Measurements from ENCODE around the gene OSBPL3.
A peak's percentile ranks its signal among the peaks of the same experiment; 100 is the strongest.

The OSBPL3 gene

DNA sequence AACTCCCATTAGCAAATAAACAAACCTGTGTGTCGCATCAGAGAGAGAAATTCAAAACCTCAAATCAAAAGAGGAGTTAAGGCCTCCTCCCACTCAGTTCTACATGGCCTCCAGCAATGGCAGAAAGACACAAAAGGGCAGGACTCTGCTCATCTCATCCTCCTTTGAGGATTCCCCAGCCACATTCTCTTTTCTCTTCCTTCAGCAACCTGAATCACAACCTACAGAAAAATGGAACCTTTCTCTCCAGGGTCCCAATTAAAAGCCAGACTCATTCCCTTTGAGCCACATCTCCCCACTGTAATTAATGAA is 7.9 kb downstream of the OSBPL3 start:
- Mint-ChIP-seq H3K9me3 (no peaks in the 10 kb centered on the region), H3K27ac (peak overlapping the region; percentile 33)

DNA sequence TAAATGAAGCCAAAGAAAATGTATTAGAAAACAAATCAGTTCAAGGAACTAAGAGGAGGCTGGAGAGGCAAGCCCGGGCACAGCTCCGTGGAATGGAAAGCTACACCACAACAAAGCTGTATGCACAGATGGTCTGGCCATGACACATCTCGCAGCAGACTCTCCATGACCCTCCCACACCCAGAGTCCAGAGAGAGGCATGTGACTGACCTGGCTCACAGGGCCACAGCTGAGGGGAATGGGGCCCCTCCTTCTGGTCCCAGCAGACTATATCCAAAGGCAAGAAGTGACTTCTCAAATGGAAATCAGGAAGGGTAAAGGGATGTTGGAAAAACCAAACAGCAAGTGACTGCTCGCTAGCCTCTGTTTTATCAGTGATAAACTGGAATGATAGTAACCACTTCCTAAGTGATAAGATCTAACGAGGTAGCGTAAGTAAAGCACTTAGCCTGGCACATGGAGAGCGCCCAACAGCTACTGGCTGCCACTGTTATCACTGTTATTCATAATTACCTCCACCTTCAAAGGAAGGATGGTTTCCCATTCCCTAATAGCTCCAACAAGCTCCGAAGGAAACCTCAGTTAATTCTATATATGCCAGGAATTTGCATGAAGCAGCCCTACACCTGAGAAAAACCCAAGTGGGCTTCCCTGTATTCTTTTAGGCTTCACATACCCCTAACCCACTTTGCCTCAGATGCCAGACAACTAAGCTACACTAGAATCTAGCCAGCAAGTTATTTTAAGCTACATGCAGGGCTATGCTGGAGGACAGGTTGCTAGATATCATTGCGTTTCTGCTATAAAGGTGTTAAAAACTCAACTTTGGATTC is 8.4 kb downstream of the OSBPL3 start:
- Mint-ChIP-seq H3K4me3 (peak overlapping the region; percentile 38), H3K27me3 (no peaks in the 10 kb centered on the region), H3K4me1 (ENCODE audit: low read depth) (peaks cover 87% of the 10 kb centered on the region)

More for the DNA sequence above, 7.9 kb downstream of the OSBPL3 start:
- Mint-ChIP-seq H3K4me3 (no peak overlapping the region), H3K27me3 (no peaks in the 10 kb centered on the region), H3K36me3 (ENCODE audit: low read depth) (peaks cover 27% of the 10 kb centered on the region), H3K4me1 (ENCODE audit: low read depth) (peaks cover 87% of the 10 kb centered on the region)

DNA sequence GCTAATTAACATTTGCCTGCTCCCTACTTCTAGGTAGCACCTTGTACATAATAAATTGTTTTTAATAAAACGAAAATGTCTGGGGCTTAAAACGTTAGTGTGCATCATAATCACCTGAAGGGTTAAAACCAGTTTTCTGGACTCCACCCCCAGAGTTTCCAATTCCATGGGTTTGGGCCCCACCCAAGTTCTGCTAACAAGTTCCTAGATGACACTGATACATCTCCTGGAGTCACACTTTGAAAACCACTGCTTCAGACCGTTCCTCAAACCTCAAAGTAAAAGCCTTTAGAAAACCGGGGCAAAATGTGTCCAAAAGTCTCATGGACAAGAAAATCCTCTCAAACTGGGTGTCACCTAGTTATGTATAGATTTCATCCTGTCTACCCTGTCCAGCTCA is 9.3 kb downstream of the OSBPL3 start:
- Mint-ChIP-seq H3K36me3 (ENCODE audit: low read depth) (peaks cover 17% of the 10 kb centered on the region), H3K27me3 (no peaks in the 10 kb centered on the region), H3K9me3 (no peaks in the 10 kb centered on the region), H3K4me3 (no peak overlapping the region), H3K4me1 (ENCODE audit: low read depth) (peaks cover 87% of the 10 kb centered on the region), H3K27ac (no peak overlapping the region)

More for the DNA sequence above, 8.4 kb downstream of the OSBPL3 start:
- Mint-ChIP-seq H3K9me3 (no peaks in the 10 kb centered on the region), H3K36me3 (ENCODE audit: low read depth) (peaks cover 23% of the 10 kb centered on the region), H3K27ac (peak overlapping the region; percentile 13)

DNA sequence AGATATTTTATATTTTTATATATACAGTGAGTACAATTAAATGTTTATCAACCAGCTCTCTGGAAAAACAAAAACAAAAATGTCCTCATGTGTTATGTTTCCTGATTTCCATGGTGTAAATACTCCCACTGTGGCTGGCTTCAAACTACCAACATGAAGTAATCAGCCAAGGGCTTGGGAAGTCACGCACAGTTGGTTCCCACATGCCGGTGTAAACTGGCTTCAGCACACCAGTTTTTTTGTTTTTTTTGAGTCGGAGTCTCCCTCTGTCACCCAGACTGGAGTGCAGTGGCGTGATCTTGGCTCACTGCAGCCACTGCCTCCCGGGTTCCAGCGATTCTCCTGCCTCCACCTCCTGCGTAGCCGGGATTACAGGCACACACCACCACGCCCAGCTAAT is 11.8 kb downstream of the OSBPL3 start:
- Mint-ChIP-seq H3K27ac (no peak overlapping the region), H3K27me3 (no peaks in the 10 kb centered on the region), H3K9me3 (no peaks in the 10 kb centered on the region), H3K4me1 (ENCODE audit: low read depth) (peaks cover 95% of the 10 kb centered on the region), H3K36me3 (ENCODE audit: low read depth) (peaks cover 16% of the 10 kb centered on the region), H3K4me3 (no peak overlapping the region)

DNA sequence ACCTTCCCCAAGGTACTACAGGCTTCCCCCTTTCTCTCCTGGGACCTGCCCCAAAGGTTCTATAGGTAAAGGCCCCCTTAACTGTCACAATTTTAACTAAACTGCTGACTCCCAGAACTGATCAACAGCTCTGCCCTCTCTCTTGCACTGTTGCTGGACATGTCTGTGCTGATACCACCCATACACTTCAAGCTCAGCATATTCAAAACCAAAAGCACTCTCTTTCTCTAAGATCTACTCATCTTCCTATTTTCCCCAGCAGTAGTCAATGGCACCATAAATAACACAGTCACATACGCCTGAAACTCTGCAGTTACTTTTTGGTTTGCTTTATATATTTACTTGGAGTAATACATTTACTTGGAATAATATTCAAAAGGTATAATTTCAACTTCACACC is 12.3 kb downstream of the OSBPL3 start:
- Mint-ChIP-seq H3K9me3 (no peaks in the 10 kb centered on the region), H3K27ac (peak overlapping the region; percentile 33), H3K36me3 (ENCODE audit: low read depth) (peaks cover 16% of the 10 kb centered on the region), H3K4me3 (peak overlapping the region; percentile 4), H3K27me3 (no peaks in the 10 kb centered on the region), H3K4me1 (ENCODE audit: low read depth) (peaks cover 96% of the 10 kb centered on the region)

DNA sequence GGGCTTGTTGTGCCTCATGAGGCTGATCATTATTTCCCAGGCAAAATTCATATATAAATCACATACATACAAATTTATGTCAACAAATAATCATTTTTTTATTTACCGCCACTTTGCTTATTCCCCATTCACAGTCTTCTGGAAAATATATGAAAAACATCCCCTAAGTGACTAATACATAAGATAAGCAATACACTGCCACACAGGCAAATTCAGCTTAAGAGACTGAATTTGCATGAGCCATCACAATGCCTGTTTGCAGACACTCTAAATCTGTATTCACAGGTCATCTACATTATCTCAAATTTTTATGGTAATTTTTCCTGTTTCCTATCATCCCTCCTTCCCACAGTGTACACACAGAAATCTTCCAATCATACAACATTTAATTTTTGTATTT is 13.2 kb downstream of the OSBPL3 start:
- no peaks in the 10 kb centered on the region for H3K27me3 Mint-ChIP-seq
- H3K4me3 Mint-ChIP-seq: peak overlapping the region; percentile 4
- H3K9me3 Mint-ChIP-seq: no peaks in the 10 kb centered on the region
- peaks cover 98% of the 10 kb centered on the region for H3K4me1 Mint-ChIP-seq (ENCODE audit: low read depth)
- peak overlapping the region; percentile 91 for H3K27ac Mint-ChIP-seq
- H3K36me3 Mint-ChIP-seq (ENCODE audit: low read depth): peaks cover 16% of the 10 kb centered on the region

DNA sequence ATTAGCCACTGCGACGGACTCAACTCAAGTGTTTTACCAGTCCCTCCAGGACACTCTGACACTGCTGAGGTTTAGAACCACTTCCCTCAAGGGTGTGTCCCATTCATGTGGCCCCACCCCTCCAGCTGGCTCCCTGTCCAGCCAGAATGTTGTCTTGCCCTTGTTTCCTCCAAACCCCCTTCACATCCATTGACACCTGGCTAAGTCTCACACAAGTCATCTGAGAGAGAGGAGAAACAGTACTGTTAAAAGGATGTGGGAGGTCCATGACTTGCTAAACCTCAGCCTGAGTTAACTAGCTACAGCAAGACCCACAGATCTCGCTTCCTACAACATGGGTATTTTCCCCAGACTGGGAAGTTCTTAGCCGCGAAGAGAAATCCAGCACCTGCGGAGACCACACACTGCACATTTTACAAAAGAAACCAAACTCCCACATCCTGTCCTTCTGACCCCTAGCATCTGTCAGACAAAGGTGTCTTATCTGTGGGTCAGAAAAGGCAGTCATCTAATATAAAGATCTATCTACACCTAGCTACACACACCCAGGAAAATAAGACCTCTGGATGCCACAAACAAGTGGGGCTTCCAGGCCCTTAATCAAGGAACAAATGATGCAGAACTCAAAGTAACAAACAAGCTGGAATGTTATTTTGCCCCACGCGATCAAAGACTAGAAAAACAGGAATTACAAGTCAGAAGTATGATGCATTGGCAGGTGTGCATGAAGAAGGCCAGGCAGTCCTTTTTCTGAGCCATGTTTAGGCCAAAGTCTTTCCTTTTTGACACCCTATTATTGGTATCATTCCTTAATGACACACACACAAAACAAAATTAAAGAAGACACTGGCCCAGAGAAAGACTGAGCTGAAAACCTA is 13.9 kb downstream of the OSBPL3 start:
- peak overlapping the region; percentile 69 for H3K4me3 Mint-ChIP-seq
- H3K9me3 Mint-ChIP-seq: no peaks in the 10 kb centered on the region
- peaks cover 16% of the 10 kb centered on the region for H3K36me3 Mint-ChIP-seq (ENCODE audit: low read depth)
- no peaks in the 10 kb centered on the region for H3K27me3 Mint-ChIP-seq
- H3K27ac Mint-ChIP-seq: peak overlapping the region; percentile 91
- H3K4me1 Mint-ChIP-seq (ENCODE audit: low read depth): peaks cover 98% of the 10 kb centered on the region

DNA sequence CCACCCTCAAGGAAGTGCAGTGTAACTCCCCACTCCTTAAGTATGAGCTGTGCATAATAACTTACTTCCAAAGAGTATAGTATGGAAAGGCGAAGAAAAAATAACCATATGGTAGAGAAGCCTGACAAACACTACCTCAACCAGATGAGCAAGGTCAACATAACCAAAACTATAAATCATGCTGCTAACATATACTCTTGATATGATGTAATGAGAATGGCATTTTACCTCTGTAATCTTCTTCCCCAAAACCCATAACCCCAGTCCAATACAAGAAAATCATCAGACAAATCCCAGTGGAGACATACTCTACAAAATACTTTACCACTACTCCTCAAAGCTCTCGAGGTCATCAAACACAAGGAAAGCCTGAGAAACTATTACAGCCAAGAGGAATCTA is 15.8 kb downstream of the OSBPL3 start:
- Mint-ChIP-seq H3K4me1 (ENCODE audit: low read depth) (peaks cover 96% of the 10 kb centered on the region), H3K27ac (peak overlapping the region; percentile 69), H3K36me3 (ENCODE audit: low read depth) (peaks cover 26% of the 10 kb centered on the region), H3K9me3 (no peaks in the 10 kb centered on the region), H3K4me3 (no peak overlapping the region), H3K27me3 (no peaks in the 10 kb centered on the region)

DNA sequence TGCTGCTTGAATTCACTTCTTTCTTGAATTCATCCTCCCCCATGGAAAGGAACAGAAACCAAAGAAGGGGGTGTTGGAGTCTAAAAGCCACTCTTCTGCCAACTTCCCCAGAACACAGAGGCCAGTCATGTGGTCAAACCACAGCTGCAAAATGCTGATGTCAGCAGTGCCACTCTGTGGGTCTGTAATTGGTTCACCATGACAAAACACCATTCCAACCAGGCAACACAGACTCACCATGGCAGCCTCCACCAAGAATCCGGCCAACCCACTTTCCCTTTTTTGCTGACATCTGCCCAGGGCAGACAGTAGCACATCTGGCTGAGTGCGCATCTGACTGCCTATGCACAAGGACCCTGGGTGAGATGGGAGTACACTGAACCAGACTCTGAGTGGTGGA is 16.8 kb downstream of the OSBPL3 start:
- Mint-ChIP-seq H3K27ac (peak overlapping the region; percentile 80), H3K4me3 (peak overlapping the region; percentile 30), H3K36me3 (ENCODE audit: low read depth) (peaks cover 27% of the 10 kb centered on the region), H3K27me3 (no peaks in the 10 kb centered on the region), H3K4me1 (ENCODE audit: low read depth) (peaks cover 97% of the 10 kb centered on the region), H3K9me3 (no peaks in the 10 kb centered on the region)

DNA sequence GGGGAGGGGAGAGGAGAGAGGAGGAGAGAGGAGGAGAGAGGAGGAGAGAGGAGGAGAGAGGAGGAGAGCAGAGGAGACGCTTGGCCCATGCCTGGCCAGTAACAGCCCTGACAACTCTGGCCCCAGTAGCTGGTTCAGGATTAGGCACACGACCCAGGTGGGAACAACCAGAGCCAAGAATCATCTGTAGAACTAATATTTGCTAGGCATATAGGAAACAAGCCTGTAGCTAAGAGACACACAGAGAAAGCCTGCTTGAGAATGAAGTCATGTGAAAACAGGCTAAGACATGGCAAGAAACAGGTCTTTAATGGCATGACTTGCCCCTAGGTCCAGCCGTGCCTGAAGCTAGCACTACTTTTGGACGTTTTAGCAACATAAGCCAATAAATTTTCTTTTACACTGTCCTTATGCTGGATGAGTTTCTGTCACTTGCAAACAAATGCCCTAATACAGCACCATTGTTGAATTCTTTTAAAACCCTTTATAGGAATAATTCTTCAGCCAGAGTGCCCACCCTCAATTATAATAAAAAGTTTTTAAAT is 17.5 kb downstream of the OSBPL3 start:
- H3K27me3 Mint-ChIP-seq: no peaks in the 10 kb centered on the region
- peaks cover 98% of the 10 kb centered on the region for H3K4me1 Mint-ChIP-seq (ENCODE audit: low read depth)
- no peaks in the 10 kb centered on the region for H3K9me3 Mint-ChIP-seq
- no peak overlapping the region for H3K4me3 Mint-ChIP-seq
- no peak overlapping the region for H3K27ac Mint-ChIP-seq
- peaks cover 27% of the 10 kb centered on the region for H3K36me3 Mint-ChIP-seq (ENCODE audit: low read depth)

DNA sequence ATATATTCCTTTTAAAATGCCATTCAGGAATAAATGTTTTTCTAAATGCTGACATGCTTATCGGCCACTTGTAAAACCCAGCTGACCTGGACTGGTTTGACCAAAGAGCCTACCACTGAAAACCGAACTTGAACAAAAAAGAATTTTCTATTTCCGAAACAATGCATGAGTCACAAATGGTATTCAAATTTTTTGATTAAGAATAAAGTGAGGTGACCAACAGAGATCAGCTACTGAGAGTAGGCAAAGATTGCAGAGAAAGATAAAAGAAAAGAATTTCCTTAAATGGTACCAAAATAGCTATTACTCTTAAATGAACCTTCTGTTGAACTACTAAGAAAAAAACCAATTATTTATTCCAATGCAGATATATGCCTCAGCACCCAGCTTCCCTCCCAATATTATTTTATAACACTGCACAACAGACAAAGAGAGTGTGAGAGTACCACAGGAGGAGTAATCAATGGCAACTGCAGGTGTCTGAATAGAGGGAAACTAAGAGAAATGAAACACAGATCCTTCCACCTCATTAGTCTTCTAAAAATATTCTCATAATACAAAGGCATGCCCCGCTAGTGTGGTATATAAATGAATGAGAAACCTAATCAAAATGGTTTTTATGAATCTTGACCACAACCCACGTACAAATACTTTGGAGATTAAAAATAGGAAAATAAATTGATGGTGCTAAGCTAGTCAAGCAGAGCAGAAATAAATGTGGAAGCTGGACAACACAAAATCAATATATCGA is 20.1 kb downstream of the OSBPL3 start:
- H3K36me3 Mint-ChIP-seq (ENCODE audit: low read depth): peaks cover 27% of the 10 kb centered on the region
- H3K4me1 Mint-ChIP-seq (ENCODE audit: low read depth): peaks cover 81% of the 10 kb centered on the region
- H3K27ac Mint-ChIP-seq: no peak overlapping the region
- no peaks in the 10 kb centered on the region for H3K9me3 Mint-ChIP-seq
- H3K4me3 Mint-ChIP-seq: peak overlapping the region; percentile 0
- no peaks in the 10 kb centered on the region for H3K27me3 Mint-ChIP-seq

DNA sequence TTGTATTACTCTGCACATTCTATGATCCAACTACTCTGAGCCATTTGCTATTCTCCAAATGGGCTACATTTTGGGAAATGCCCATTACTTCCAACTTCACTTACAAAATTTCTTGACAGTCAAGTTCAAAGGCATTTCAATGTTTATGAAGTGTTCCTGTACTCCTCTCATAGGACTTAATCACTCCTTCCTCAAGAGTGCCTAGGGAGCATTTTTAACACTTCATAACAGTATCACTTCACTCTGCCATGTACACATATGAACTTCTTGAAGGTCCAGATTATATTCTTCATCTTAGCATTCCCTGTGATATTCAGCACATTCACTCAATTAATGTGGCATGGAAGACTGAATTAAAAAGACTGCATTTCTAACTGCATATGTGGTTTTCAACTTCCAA is 21.6 kb downstream of the OSBPL3 start:
- peaks cover 23% of the 10 kb centered on the region for H3K36me3 Mint-ChIP-seq (ENCODE audit: low read depth)
- H3K4me3 Mint-ChIP-seq: no peak overlapping the region
- no peaks in the 10 kb centered on the region for H3K9me3 Mint-ChIP-seq
- no peaks in the 10 kb centered on the region for H3K27me3 Mint-ChIP-seq
- peaks cover 73% of the 10 kb centered on the region for H3K4me1 Mint-ChIP-seq (ENCODE audit: low read depth)
- H3K27ac Mint-ChIP-seq: no peak overlapping the region

DNA sequence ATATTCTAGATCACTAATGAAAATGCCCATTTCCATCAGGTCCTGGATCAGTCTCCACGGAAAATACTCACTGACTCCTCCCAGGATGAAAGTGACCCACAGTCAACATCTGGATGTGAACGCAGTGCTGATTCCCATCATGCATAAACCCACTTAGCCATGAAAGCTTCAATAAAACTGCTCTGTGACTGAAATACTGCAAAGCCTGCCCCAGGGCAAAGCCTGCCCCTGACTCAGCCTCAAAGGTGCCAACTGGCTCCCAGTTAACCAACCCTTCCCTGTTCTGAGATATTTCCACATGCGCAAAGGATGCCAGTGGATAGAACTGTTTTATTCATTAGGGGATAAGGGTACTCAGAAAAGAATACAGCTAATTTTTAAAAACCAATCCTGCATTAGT is 24.0 kb downstream of the OSBPL3 start:
- Mint-ChIP-seq H3K9me3 (no peaks in the 10 kb centered on the region), H3K4me1 (ENCODE audit: low read depth) (peaks cover 73% of the 10 kb centered on the region), H3K27me3 (no peaks in the 10 kb centered on the region), H3K4me3 (no peak overlapping the region), H3K36me3 (ENCODE audit: low read depth) (peaks cover 22% of the 10 kb centered on the region), H3K27ac (no peak overlapping the region)

DNA sequence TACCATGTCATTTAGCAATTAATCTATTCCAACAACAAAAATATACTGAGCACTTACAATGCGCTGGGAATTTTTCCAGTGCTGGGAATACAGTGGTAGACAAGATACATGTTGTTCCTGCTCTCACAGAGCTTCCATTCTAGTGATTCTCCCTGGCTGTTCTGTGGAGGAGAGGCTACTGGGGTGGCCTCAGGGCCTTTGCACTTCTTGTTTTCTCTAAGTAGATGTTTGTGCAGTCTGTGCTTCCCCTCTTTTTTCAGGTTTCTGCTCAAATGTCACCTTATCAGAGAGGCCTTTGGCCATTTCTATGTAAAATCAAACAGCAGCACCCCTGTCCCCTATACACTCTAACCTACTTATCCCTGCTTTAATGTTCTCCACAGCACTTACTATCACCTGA is 24.7 kb downstream of the OSBPL3 start:
- H3K27me3 Mint-ChIP-seq: no peaks in the 10 kb centered on the region
- H3K9me3 Mint-ChIP-seq: no peaks in the 10 kb centered on the region
- no peak overlapping the region for H3K4me3 Mint-ChIP-seq
- no peak overlapping the region for H3K27ac Mint-ChIP-seq
- peaks cover 17% of the 10 kb centered on the region for H3K36me3 Mint-ChIP-seq (ENCODE audit: low read depth)
- peaks cover 71% of the 10 kb centered on the region for H3K4me1 Mint-ChIP-seq (ENCODE audit: low read depth)
